GM21447 (cell line): ENCODE results near the gene KIAA1217.
"Not testable (repeated sequence)": the region's sequence is repeated elsewhere in the genome, so short reads cannot be mapped to it uniquely, and the experiment has no call there.

Source experiments
- ATAC-seq: cut with Tn5 transposase; IDR thresholded peaks from one replicate; pipeline ENCODE4 v1.9.1; 2021; ENCODE audit not compliant: unreplicated experiment

Gene KIAA1217

GRCh38 chr10:24438800-24439199 is 229.9 kb downstream of the KIAA1217 start:
- ATAC-seq = no peak

- no peak for ATAC-seq
Measured at GRCh38 chr10:24439935-24440334, 231.0 kb downstream of the KIAA1217 start.

GRCh38 chr10:24440817-24441797 is 232.2 kb downstream of the KIAA1217 start:
- no peak for ATAC-seq

GRCh38 chr10:24442234-24442633 is 233.3 kb downstream of the KIAA1217 start:
- no peak for ATAC-seq

GRCh38 chr10:24442641-24443174 is 233.8 kb downstream of the KIAA1217 start:
- ATAC-seq = not testable (repeated sequence)

- no peak for ATAC-seq
Measured at GRCh38 chr10:24444337-24444736, 235.4 kb downstream of the KIAA1217 start.

- not testable (repeated sequence) for ATAC-seq
Measured at GRCh38 chr10:24445958-24446357, 237.0 kb downstream of the KIAA1217 start.

GRCh38 chr10:24446739-24447138 is 237.8 kb downstream of the KIAA1217 start:
- ATAC-seq = no peak

- no peak for ATAC-seq
Measured at GRCh38 chr10:24448351-24448999, 239.5 kb downstream of the KIAA1217 start.

- peak; percentile 94 for ATAC-seq
Measured at GRCh38 chr10:24449321-24449740, 240.4 kb downstream of the KIAA1217 start.

GRCh38 chr10:24449769-24450310 is 240.9 kb downstream of the KIAA1217 start:
- ATAC-seq = no peak

GRCh38 chr10:24451325-24451820 is 242.4 kb downstream of the KIAA1217 start:
- ATAC-seq = no peak

- no peak for ATAC-seq
Measured at GRCh38 chr10:24452030-24452429, 243.1 kb downstream of the KIAA1217 start.

- ATAC-seq = no peak
Measured at GRCh38 chr10:24453404-24453830, 244.5 kb downstream of the KIAA1217 start.

- no peak for ATAC-seq
Measured at GRCh38 chr10:24453973-24454372, 245.0 kb downstream of the KIAA1217 start.

GRCh38 chr10:24455447-24455846 is 246.5 kb downstream of the KIAA1217 start:
- ATAC-seq = no peak

- ATAC-seq = no peak
Measured at GRCh38 chr10:24456322-24456721, 247.4 kb downstream of the KIAA1217 start.

GRCh38 chr10:24457661-24458318 is 248.9 kb downstream of the KIAA1217 start:
- no peak for ATAC-seq

GRCh38 chr10:24459836-24460235 is 250.9 kb downstream of the KIAA1217 start:
- ATAC-seq = no peak

- no peak for ATAC-seq
Measured at GRCh38 chr10:24462291-24462813, 253.4 kb downstream of the KIAA1217 start.
